Lower leg skin (tissue), 3 donors: ENCODE data around the gene UCHL5.

Source experiments
- CTCF ChIP-seq, 3 donors: fragments of 450-650 bp; IDR thresholded peaks; one replicate each; pipeline ENCODE4 v1.5.1; 2016; ENCODE audit warnings: antibody characterized with exemption in 3 of 3, mild to moderate bottlenecking in 3 of 3, moderate library complexity in 2 of 3
- POLR2A ChIP-seq, 2 donors: fragments of 450-650 bp; IDR thresholded peaks; one replicate each; pipeline ENCODE4 v1.6.1; 2016 to 2017; ENCODE audit warnings: antibody characterized with exemption in 2 of 2, mild to moderate bottlenecking in 1 of 2, moderate library complexity in 1 of 2

- TF ChIP-seq CTCF (IDR thresholded peaks at IDR 0.05): no peak
- no peak for TF ChIP-seq POLR2A (IDR thresholded peaks at IDR 0.05)
Observed at GRCh38 chr1:193094112-193094511, 35.0 kb upstream of the UCHL5 start.
